GM12878 (cell line): Measurements from ENCODE around the gene OSBPL10. TPM values are rescaled to one million over a fixed set of nuclear protein-coding genes. Genes with fewer than 3 reads are reported as not detected.

Experiments used
- ATAC-seq: fragments of 200-7000 bp; cut with Tn5 transposase; 3 replicates; pipeline ENCODE4 v1.9.1; 2020; ENCODE audit warnings: mild to moderate bottlenecking, moderate library complexity
- BruUV-seq: library from RNA; stranded (reverse); fragments of 400-500 nt; replicated peaks from 2 replicates; lab custom pipeline; 2021; lab: Mats Ljungman, UMichigan
- CTCF ChIA-PET: fragments of 300-600 bp; sonication (Branson Sonifier 250); formaldehyde crosslinking; extraction: SDS; loops from one replicate; lab custom pipeline; 2021; ENCODE audit warnings: inconsistent platforms; lab: Yijun Ruan, JAX
- POLR2A ChIA-PET: fragments of 350-600 bp; formaldehyde crosslinking; extraction: SDS; loops from one replicate; lab custom pipeline; 2021; ENCODE audit warnings: inconsistent platforms; lab: Charles Lee
- RAD21 ChIA-PET: fragments of 300-600 bp; sonication (Branson Sonifier 250); formaldehyde crosslinking; loops from one replicate; lab custom pipeline; 2023; ENCODE audit warnings: antibody characterized with exemption; ENCODE audit not compliant: unreplicated experiment; lab: Charles Lee
- SMC1A ChIA-PET: fragments of 300-600 bp; sonication (Branson Sonifier 250); formaldehyde crosslinking; loops from one replicate; lab custom pipeline; 2023; ENCODE audit not compliant: unreplicated experiment, uncharacterized antibody; lab: Charles Lee
- DNase-seq: peaks from one replicate; pipeline ENCODE4 v3.0.0-alpha.2; 2011; ENCODE audit warnings: low read depth, low spot score
- FAIRE-seq: peaks from 3 replicates; lab custom pipeline; 2011; peaks lifted over from hg19 to GRCh38; lab: Jason Lieb, UNC
- H2AFZ ChIP-seq: 2 replicates; pipeline ENCODE4 v1.6.0; 2011; ENCODE audit warnings: low read depth, low read length, control low read depth; ENCODE audit not compliant: control insufficient read depth
- H3K27ac ChIP-seq: 2 replicates; pipeline ENCODE4 v1.5.1; 2011; ENCODE audit warnings: control low read depth; ENCODE audit not compliant: control insufficient read depth, insufficient read depth
- H3K27me3 ChIP-seq, 2 experiments: replicated peaks in 1 of 2; 2 replicates each; pipeline versions ENCODE4 v1.6.0 to v1.6.1; 2011; ENCODE audit warnings: low read length in 1 of 2; ENCODE audit not compliant: control insufficient read depth in 2 of 2, insufficient read depth in 2 of 2
- H3K36me3 ChIP-seq, 2 experiments: 2 replicates each; pipeline ENCODE4 v1.5.1; 2011; ENCODE audit warnings: low read length in 1 of 2; ENCODE audit not compliant: control insufficient read depth in 2 of 2, insufficient read depth in 2 of 2
- H3K4me1 ChIP-seq: 2 replicates; pipeline ENCODE4 v1.6.1; 2011; ENCODE audit warnings: mild to moderate bottlenecking, low read length, moderate library complexity, mixed read lengths; ENCODE audit not compliant: control insufficient read depth, insufficient read depth
- H3K4me2 ChIP-seq: 2 replicates; pipeline ENCODE4 v1.6.0; 2011; ENCODE audit warnings: control low read depth; ENCODE audit not compliant: control insufficient read depth, insufficient read depth
- H3K4me3 ChIP-seq: fragments of 200-600 bp; sonication (generic); 2 replicates; pipeline ENCODE4 v1.5.1; 2016
- H3K79me2 ChIP-seq: 2 replicates; pipeline ENCODE4 v1.6.0; 2011; ENCODE audit warnings: low read length; ENCODE audit not compliant: control insufficient read depth, insufficient read depth
- H3K9ac ChIP-seq: 2 replicates; pipeline ENCODE4 v1.8.0; 2011; ENCODE audit warnings: low read length, control low read depth, mixed read lengths; ENCODE audit not compliant: control insufficient read depth, insufficient read depth
- H3K9me3 ChIP-seq: replicated peaks from 3 replicates; pipeline ENCODE4 v1.5.1; 2011; ENCODE audit warnings: mild to moderate bottlenecking, low read length; ENCODE audit not compliant: control insufficient read depth, insufficient read depth
- H4K20me1 ChIP-seq: 2 replicates; pipeline ENCODE4 v1.6.0; 2011; ENCODE audit not compliant: control insufficient read depth, insufficient read depth
- BHLHE40 ChIP-seq, 2 experiments: fragments of 450-650 bp in 1 of 2; IDR thresholded peaks; 2 replicates each; pipeline ENCODE4 v1.6.1; 2011 to 2017; ENCODE audit warnings: low read depth in 2 of 2, borderline replicate concordance in 1 of 2, improper control_type of control experiment in 1 of 2, low read length in 1 of 2, mild to moderate bottlenecking in 1 of 2
- BRCA1 ChIP-seq: IDR thresholded peaks from 2 replicates; pipeline ENCODE4 v1.6.1; 2011; ENCODE audit warnings: low read depth, low read length, improper control_type of control experiment
- EGR1 ChIP-seq, 2 experiments: IDR thresholded peaks; 1 replicate in 1 of 2; 2 replicates in 1 of 2; pipeline ENCODE4 v1.6.1; 2011 to 2012; ENCODE audit warnings: low read depth in 2 of 2, low read length in 2 of 2, borderline replicate concordance in 1 of 2, mild to moderate bottlenecking in 1 of 2, moderate library complexity in 1 of 2
- EZH2 ChIP-seq: IDR thresholded peaks from 2 replicates; pipeline ENCODE4 v1.6.1; 2012; ENCODE audit warnings: low read depth, mild to moderate bottlenecking, control low read depth, inconsistent platforms, low read length, borderline replicate concordance; ENCODE audit not compliant: control insufficient read depth
- SIN3A ChIP-seq: IDR thresholded peaks from 2 replicates; pipeline ENCODE4 v1.6.1; 2012; ENCODE audit warnings: low read depth, low read length, improper control_type of control experiment
- WGBS: methylation state at CpG from one replicate; pipeline ENCODE4 v1.1.6; 2016; ENCODE audit warnings: low lambda C conversion rate; ENCODE audit not compliant: insufficient replicate concordance, insufficient coverage; ENCODE audit errors: missing lambda C conversion rate; 5-methylcytosine and 5-hydroxymethylcytosine counted together
- in situ Hi-C: fragments of 300-500 bp; cut with MboI; formaldehyde crosslinking; loops from 9 replicates; pipeline ENCODE4 v1.14.3; 2018; ENCODE audit warnings: mixed read lengths
- intact Hi-C: fragments of 100-400 bp; cut with micrococcal nuclease; formaldehyde crosslinking; loops from one replicate; pipeline ENCODE4 v1.14.2; 2022; ENCODE audit not compliant: unreplicated experiment
- polyA plus RNA-seq, 11 experiments: library from polyadenylated mRNA; depleted of rRNA in 4 of 11; unstranded in 6 of 11; stranded (reverse) in 5 of 11; fragments of >200 nt; fragmentation: Nextera tagmentation in 4 of 11; fragmentation: Illumina TruSeq in 1 of 11; extraction: Ambion mirVana in 4 of 11; extraction: Trizol in 1 of 11; gene quantifications; 1 replicate in 1 of 11; 2 replicates in 10 of 11; pipeline versions ENCODE4 v1.2.1 to v1.2.3, GENCODE V29; 2011 to 2016; ENCODE audit warnings: inconsistent platforms in 2 of 11, missing spikeins in 2 of 11, low read depth in 1 of 11
- total RNA-seq, 4 experiments: library from RNA; depleted of rRNA in 3 of 4; stranded (reverse); fragments of >200 nt in 3 of 4; fragmentation: Illumina TruSeq in 1 of 4; extraction: Trizol in 1 of 4; gene quantifications; 2 replicates each; pipeline versions ENCODE4 v1.2.1 to v1.2.3, GENCODE V29; 2013 to 2021

Gene OSBPL10
- total and polyA plus RNA-seq, 10 of the 15 experiments (the other 5 are each of a cell fraction or from before 2014, with no cell fraction given), result 0.03 to 0.25 (median 0.09) TPM; not detected in 5

- H2AFZ ChIP-seq, result no peak overlapping the region
- H3K4me1 ChIP-seq, result no peaks in the 10 kb centered on the region
- ATAC-seq, result no peak
- no peak for TF ChIP-seq EZH2
- intact Hi-C loops (no loop called here), in situ Hi-C loops (no loop called here)
- no peaks in the 10 kb centered on the region for H3K36me3 ChIP-seq
- H3K79me2 ChIP-seq, result no peaks in the 10 kb centered on the region
- no peak overlapping the region for H3K4me3 ChIP-seq
- no TSS peak for BruUV-seq
- no peak for DNase-seq
- no peak overlapping the region for H3K9ac ChIP-seq
- no peak overlapping the region for H3K4me2 ChIP-seq
- H3K27ac ChIP-seq, result no peak overlapping the region
- RAD21 ChIA-PET, result no interaction called here
- POLR2A ChIA-PET, result no interaction called here
- H3K9me3 ChIP-seq, result no peaks in the 10 kb centered on the region
- no peaks in the 10 kb centered on the region; a peak in 1 of 4 replicates for H3K27me3 ChIP-seq
- FAIRE-seq, result no peak
- CTCF ChIA-PET, result no interaction called here
- SMC1A ChIA-PET, result no interaction called here
- H4K20me1 ChIP-seq, result no peaks in the 10 kb centered on the region
Observed at GRCh38 chr3:31900583-31900982, 80.5 kb downstream of the OSBPL10 start.

DNA sequence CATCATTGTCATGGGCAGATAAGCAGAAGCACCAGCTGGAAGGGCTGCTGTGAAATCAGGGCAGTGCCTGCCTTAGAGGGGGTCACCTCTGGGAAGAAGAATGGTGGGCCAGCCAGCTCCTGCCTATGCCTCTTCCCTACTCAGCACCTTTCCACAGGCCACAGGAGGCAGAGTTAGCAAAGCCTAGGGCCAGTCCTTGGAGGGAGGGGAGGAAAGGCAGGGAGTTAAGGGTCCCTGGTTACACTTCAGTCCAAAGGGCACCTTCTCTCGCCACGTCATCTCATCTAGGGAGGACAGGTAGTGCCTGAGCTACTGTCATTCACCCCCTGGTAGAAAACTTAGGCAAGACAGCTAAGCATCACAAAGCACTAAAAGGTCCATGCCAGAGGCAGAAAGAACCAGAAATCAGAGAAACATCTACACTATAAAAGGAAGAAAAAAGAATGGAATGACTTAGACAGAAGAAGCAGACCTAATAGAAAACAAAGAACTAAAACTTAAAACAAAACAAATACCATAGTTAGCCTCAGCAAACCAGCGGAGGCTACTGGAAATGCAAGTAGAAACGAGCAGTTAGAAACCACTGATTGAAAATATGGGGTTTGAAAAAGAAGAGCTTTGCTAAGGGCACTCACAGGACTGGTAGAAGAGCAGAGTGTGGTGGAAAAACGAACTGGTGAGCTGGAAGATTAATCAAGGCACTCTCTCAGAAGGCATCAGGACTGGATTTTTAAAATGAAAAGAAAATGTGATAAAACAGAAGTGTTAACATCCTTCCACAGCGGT lies 84.2 kb downstream of the OSBPL10 start:
- TF ChIP-seq EGR1 (IDR thresholded peaks at IDR 0.05; ENCODE audit: borderline replicate concordance in 1 of 2, low read depth in 2 of 2, low read length in 2 of 2), result no peak
- no peak for TF ChIP-seq BRCA1
- TF ChIP-seq BHLHE40 (IDR thresholded peaks at IDR 0.05; ENCODE audit: borderline replicate concordance in 1 of 2, low read depth in 2 of 2, low read length in 1 of 2), result no peak
- no peak for TF ChIP-seq SIN3A
- no peak for DNase-seq
- Histone ChIP-seq H4K20me1 (no peaks in the 10 kb centered on the region), H3K4me2 (no peak overlapping the region), H3K4me1 (no peaks in the 10 kb centered on the region), H3K9me3 (no peaks in the 10 kb centered on the region), H3K4me3 (no peak overlapping the region), H3K79me2 (no peaks in the 10 kb centered on the region), H3K36me3 (no peaks in the 10 kb centered on the region; a peak in 1 of 4 replicates), H3K27me3 (no peaks in the 10 kb centered on the region; a peak in 1 of 4 replicates), H2AFZ (no peak overlapping the region), H3K27ac (no peak overlapping the region), H3K9ac (no peak overlapping the region)
- SMC1A ChIA-PET, result interaction anchor here (0.9 to 1.6 kb wide), 2 partner anchors 12 to 247 kb away, joined by 3 read pairs; no protein-coding TSS in a partner anchor
- RAD21 ChIA-PET, result no interaction called here
- no TSS peak for BruUV-seq
- CTCF ChIA-PET, result interaction anchor here (0.8 kb wide), 1 partner anchor 64 kb away, joined by 4 read pairs; no protein-coding TSS in a partner anchor
- intact Hi-C loops (no loop called here), in situ Hi-C loops (no loop called here)
- FAIRE-seq, result no peak
- POLR2A ChIA-PET, result no interaction called here
- no peak for ATAC-seq
- WGBS, result 45% methylated on average over 6 of the region's 6 CpGs
